Lower leg skin (tissue), 3 donors: ENCODE data around the gene ZNF385C.

Experiments
- POLR2A ChIP-seq, 2 donors: fragments of 450-650 bp; IDR thresholded peaks; one replicate each; pipeline ENCODE4 v1.6.1; 2016 to 2017; ENCODE audit warnings: antibody characterized with exemption in 2 of 2, mild to moderate bottlenecking in 1 of 2, moderate library complexity in 1 of 2
- TF ChIP-seq, protein P1 (sequence below), 3 donors: fragments of 450-650 bp; IDR thresholded peaks; one replicate each; pipeline ENCODE4 v1.5.1; 2016; ENCODE audit warnings: antibody characterized with exemption in 3 of 3, mild to moderate bottlenecking in 3 of 3, moderate library complexity in 2 of 3

DNA sequence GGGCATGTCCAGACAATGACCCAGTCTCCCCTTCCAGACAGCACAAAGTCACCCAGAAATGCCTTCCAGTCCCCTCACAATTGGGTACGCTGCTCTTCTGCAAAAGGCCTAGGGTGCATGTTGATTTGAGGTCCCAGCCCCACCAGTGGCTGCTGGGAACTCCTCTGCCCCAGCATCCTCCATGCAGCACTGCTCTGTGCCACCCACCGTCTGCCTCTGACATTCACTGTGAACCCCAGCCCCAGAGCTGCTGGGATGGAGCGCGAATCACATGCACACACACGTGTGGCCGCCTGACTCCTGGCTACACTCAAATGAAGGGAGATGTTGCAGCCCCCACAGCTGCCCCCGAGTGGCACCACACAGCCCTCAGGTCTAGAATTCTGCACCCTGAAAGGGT, 46.6 kb downstream of the ZNF385C start:
- TF ChIP-seq, protein P1, sequence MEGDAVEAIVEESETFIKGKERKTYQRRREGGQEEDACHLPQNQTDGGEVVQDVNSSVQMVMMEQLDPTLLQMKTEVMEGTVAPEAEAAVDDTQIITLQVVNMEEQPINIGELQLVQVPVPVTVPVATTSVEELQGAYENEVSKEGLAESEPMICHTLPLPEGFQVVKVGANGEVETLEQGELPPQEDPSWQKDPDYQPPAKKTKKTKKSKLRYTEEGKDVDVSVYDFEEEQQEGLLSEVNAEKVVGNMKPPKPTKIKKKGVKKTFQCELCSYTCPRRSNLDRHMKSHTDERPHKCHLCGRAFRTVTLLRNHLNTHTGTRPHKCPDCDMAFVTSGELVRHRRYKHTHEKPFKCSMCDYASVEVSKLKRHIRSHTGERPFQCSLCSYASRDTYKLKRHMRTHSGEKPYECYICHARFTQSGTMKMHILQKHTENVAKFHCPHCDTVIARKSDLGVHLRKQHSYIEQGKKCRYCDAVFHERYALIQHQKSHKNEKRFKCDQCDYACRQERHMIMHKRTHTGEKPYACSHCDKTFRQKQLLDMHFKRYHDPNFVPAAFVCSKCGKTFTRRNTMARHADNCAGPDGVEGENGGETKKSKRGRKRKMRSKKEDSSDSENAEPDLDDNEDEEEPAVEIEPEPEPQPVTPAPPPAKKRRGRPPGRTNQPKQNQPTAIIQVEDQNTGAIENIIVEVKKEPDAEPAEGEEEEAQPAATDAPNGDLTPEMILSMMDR (IDR thresholded peaks at IDR 0.05) = no peak
- TF ChIP-seq POLR2A (IDR thresholded peaks at IDR 0.05) = no peak
